NCI-H2107 (cell line): Measurements from ENCODE around the gene NSG1.
"Not testable (repeated sequence)": the region's sequence is repeated elsewhere in the genome, so short reads cannot be mapped to it uniquely, and the experiment has no call there.

Source experiments
- DNase-seq: peaks from one replicate; lab custom pipeline; 2025; lab: John Stamatoyannopoulos, UW

Gene NSG1, protein sequence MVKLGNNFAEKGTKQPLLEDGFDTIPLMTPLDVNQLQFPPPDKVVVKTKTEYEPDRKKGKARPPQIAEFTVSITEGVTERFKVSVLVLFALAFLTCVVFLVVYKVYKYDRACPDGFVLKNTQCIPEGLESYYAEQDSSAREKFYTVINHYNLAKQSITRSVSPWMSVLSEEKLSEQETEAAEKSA

DNA sequence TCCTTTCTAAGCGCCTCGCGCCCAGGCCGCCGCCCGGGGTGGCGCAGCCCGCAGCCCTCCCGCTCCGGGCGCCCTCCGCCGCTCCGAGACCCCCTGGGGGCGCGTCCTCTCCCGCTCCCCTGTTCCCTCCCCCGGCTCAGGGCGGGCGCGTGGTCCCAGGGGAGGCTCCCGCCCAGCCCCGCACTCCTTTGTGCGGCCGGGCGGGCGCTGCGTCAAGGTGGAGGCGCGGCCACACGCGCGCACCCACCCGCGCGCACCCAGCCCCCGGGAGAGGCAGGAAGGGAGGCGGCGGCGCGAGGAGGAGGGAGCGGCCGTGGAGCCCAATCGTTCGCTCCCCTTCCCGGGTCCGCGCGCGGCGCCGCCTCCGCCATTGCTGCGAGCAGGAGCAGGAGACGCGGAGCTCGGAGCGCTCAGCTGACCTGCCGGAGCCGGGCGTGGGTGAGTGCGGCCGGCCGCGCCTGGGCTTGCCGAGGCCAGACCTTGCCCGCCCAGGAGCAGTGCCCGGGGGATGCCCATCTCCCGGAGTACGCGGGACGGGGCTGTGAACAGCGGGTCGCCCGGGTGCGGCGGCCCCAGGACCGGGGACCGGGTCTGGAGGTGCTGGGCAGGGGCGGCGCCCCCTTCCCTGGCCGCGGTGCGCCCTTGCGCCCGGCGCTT, at the start of gene NSG1:
Gene NSG1, plus strand, starts transcription at position 367 of the 657 bp plus-strand sequence. CDS start 528 bp downstream, outside the sequence.
- DNase-seq = no peak

DNA sequence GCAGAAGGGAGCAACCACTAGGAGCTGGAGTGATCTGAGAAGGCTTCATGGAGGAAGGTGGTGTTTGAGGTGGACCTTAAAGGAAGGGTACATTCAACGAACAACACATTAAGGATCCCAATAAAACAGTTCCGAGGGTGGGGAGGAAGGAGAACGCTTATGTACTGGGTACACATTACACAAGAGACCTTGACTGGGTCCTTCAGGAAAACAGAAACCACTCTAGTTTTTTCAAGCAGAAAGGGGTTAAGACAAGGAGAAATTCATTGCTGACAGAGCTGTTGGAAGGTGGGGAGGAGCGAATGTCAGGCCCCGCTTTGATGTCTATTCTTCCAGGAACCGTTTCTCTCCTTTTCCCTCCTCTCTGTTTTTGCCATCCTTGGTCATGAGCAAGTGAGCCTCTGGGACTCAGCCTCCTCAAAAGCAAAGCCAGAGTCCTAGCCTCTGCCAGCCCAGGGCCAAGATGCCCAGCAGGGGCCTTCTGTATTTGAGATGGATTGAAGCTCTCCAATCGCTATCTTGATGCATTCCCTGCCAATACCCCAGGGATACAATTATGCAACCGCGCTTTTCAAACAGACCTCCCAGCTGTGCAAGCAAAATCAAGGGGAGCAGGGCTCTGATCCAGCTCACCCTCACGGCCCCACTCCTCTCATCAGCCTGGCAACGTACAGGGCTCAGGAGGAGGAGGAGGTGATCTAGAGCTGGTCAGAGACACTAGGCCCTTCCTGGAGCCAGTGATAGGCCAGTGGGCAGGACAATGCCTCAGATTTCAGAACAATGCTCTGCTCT, 48.5 kb upstream of the NSG1 start:
- no peak for DNase-seq

GRCh38 chr4:4339504-4340085, 47.3 kb upstream of the NSG1 start:
- no peak for DNase-seq

- DNase-seq = no peak
These were observed 44.8 kb upstream of the NSG1 start for GRCh38 chr4:4341861-4342650.

GRCh38 chr4:4343038-4343437, 43.9 kb upstream of the NSG1 start:
- DNase-seq = no peak

GRCh38 chr4:4344915-4345527, 41.9 kb upstream of the NSG1 start:
- no peak for DNase-seq

- no peak for DNase-seq
These were observed 39.3 kb upstream of the NSG1 start for GRCh38 chr4:4347585-4347984.

DNA sequence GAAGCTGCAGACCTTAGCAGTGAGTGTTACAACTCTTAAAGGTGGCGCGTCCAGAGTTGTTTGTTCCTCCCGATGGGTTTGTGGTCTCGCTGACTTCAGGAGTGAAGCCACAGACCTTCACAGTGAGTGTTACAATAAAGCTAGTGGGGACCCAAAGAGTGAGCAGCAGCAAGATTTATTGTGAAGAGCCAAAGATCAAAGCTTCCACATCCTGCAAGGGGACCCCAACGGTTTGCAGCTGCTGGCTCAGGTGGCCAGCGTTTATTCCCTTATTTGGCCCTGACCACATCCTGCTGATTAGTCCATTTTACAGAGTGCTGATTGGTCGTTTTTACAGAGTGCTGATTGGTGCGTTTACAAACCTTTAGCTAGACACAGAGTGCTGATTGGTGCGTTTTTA, 38.3 kb upstream of the NSG1 start:
- DNase-seq = not testable (repeated sequence)

DNA sequence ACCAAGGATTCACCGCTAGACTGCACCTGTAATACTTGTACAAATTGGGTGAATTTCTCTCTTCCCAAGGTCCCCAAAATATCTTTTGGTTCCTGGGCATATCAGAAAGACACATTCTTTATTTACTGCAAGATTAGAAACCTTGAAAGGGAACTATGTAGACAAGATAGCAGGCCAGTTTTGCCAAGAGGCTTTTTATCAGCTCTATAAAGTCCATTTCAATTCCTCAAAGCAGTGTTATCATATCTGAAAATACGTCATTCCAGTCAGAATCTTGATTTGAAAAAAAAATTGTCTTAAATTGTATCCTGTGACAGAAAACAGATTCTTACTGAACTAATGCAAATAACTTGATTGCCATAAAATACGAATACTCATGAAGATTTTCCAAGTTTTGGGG, 37.0 kb upstream of the NSG1 start:
- no peak for DNase-seq

- no peak for DNase-seq
These were observed 36.0 kb upstream of the NSG1 start for GRCh38 chr4:4350909-4351308.

DNA sequence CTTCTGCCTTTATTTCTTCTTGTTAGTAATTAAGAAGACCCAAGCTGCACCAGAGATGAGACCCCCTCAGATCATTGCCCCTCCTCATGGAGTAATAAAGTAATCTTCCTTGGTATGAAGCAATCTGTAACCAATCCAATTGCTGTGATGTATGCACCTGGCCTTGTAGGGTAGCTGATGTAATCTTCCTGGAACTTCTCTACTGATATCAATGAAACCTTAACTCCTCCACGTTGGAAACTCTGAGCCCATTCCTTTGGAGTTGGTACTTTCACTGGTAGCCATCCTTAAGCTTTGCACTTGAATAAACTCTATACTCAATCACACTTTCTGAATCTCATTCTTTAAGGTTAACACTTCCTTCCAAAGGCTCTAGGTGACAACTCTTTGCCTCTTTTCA, 31.6 kb upstream of the NSG1 start:
- DNase-seq = no peak

DNA sequence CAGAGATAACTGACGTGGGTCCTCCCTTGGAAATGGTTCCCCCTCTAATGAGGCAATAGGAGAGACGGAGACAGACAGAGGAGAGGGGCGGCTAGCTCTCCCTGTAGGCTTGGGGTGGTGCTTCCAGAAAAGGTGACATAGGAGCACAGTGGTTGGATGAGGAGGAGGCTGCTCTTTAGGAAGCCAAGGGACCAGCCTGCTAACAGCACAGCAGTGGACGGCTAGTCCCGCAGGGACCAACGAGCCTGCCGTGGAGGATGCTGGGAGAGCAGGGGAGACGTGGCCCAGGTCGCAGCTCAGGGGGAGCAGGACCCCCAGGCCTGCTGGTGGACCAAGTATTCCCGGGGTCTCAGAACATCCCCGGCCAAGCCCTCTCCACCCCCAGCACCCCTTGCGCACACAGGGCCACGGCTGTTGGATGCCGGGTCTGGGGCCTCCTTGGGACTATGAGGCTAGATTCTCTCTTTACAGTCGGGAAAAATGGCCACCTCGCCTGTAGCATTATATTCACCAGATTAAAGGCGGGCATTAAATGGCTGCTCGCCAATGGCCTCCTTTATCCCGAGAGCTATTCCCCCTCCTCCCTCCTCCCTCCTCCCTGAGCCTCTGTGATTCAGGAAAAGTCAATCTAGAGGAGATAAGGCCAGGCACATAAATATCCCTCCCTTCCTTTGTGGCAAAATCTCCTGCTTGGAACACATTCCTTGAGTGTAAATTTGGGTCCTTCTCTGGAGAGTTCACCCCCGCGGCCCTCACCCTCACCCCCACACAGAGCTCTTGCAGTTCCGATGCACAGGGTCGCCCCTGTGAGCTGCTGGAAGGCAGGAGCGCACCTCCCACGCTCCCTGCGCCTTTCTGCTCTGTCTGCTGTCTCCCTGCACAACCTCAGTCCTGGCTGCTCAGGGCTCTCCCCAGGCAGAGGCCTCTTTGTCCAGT, 30.5 kb upstream of the NSG1 start:
- no peak for DNase-seq

DNA sequence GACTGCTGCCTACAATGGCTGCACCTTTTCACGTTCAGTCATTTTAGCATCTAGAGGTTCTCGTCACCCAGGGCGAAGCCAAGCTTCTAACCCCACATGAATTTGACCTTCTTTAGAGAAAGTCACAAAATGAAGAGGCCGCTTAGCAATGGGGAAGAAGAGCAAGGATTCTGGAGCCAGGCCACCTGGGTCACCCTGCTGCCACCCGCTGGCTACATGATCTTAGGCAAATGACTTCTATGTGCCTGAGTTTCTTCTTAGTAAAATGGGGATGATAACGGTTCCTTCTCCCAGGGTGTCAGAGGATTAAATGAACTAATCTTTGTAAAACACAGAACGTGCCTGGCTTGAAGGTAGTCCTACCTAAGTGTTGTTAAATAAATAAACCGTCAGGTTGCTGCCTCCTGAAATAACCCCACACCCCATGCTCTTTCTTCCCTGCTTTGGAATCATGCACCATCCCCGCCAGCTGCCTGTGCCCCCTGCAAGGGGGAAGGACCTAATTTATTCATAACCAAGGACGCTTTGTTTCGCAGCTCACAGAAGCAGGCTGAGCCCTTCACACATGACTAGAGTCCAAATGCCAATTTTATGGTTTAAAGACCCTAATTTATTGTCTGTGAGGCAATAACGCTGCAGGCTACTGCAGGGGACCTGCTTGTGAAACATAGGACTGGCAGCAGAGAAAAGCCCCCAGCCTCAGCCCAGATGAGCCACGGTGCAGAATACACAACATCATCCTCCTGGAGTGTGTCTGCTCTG, 28.6 kb upstream of the NSG1 start:
- no peak for DNase-seq

- no peak for DNase-seq
These were observed 25.0 kb upstream of the NSG1 start for GRCh38 chr4:4361883-4362282.

DNA sequence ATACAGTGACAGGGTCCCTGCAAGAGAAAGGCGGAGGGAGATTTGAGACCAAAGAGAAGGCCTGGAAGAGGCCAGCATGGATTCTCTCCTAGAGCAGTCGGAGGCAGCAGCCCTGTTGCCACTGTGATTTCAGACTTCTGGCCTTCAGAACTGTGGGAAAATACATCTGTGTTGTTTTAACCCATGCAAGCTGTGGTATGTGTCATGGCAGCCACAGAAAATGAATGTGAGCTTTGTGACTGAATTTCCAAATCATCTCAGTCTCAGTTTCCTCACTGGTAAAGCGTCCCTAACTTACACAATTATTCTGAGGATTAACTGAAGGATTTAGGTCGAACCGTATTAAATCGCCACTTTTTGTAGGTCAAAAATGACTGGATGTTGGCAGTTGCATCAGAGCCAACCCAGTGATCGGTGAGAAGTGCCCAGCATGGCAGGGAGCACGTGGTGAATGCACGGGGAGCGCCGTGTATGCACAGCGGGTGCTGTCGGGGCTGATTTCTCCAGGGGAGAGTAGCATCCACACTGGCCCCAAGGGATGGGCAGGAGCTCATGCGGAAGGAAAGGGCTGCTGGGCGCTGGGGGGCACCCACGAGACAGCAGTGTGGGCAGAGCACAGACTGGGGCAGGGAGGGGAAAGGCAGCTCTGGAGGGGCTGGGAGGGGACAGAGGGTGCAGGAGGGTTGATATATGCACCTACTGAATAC, 23.8 kb upstream of the NSG1 start:
- DNase-seq = no peak

- no peak for DNase-seq
These were observed 22.8 kb upstream of the NSG1 start for GRCh38 chr4:4364061-4364460.

DNA sequence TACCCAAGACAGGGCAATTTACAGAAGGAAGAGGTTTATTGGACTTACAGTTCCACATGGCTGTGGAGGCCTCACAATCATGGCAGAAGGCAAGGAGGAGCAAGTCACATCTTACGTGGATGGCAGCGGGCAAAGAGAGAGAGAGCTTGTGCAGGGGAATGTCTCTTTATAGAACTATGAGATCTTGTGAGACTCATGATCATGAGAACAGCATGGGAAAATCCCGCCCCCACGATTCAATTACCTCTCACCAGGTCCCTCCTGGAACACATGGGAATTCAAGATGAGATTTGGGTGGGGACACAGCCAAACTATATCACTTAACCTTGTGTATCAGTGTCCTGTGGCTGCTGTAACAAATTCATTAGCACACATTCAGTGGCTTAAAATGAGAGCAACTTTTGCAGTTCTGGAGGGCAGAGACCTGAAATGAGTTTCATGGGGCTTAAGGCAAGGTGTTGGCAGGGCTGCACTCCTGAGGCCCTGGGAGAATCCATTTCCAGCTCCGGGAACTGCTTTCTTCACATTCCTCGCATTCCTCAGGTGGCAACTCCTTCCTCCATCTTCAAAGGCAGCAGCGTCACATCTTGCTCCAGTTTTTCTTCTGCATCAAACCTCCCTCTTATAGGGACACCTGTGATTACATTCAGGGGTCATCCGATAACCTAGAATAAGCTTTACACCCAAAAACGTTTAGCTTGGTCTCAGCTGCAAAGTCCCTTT, 22.3 kb upstream of the NSG1 start:
- DNase-seq = no peak

- DNase-seq = no peak
These were observed 17.9 kb upstream of the NSG1 start for GRCh38 chr4:4368809-4369580.
